GM23248 (cell line): ENCODE results near the gene ZNF519. TPM values are rescaled to one million over a fixed set of nuclear protein-coding genes. Genes with fewer than 3 reads are reported as not detected.
"Not testable (repeated sequence)": the region's sequence is repeated elsewhere in the genome, so short reads cannot be mapped to it uniquely, and the experiment has no call there.

Source experiments
- DNase-seq: peaks from one replicate; pipeline ENCODE4 v3.0.0-alpha.2; 2015
- H2AFZ ChIP-seq: fragments of 200-600 bp; sonication (generic); 2 replicates; pipeline ENCODE4 v1.6.1; 2016; ENCODE audit warnings: antibody characterized with exemption
- H3F3A ChIP-seq: fragments of 200-600 bp; sonication (generic); 2 replicates; pipeline ENCODE4 v1.6.1; 2016; ENCODE audit warnings: mild to moderate bottlenecking, antibody characterized with exemption, mixed run types; ENCODE audit not compliant: insufficient read depth
- H3K27ac ChIP-seq: fragments of 200-600 bp; sonication (generic); 2 replicates; pipeline ENCODE4 v1.5.1; 2016; ENCODE audit warnings: mild to moderate bottlenecking
- H3K27me3 ChIP-seq: fragments of 200-600 bp; sonication (generic); replicated peaks from 2 replicates; pipeline ENCODE4 v1.6.1; 2016; ENCODE audit warnings: mild to moderate bottlenecking; ENCODE audit not compliant: insufficient read depth
- H3K36me3 ChIP-seq: fragments of 200-600 bp; sonication (generic); 2 replicates; pipeline ENCODE4 v1.6.1; 2016; ENCODE audit warnings: low read depth, mild to moderate bottlenecking
- H3K4me1 ChIP-seq: fragments of 200-600 bp; sonication (generic); 2 replicates; pipeline ENCODE4 v1.6.1; 2016; ENCODE audit warnings: mild to moderate bottlenecking; ENCODE audit not compliant: insufficient read depth
- H3K4me2 ChIP-seq: fragments of 200-600 bp; sonication (generic); one replicate; pipeline ENCODE4 v1.6.1; 2016; ENCODE audit warnings: mild to moderate bottlenecking; ENCODE audit not compliant: unreplicated experiment
- H3K4me3 ChIP-seq: fragments of 200-600 bp; sonication (generic); 2 replicates; pipeline ENCODE4 v1.5.1; 2016; ENCODE audit warnings: mild to moderate bottlenecking
- H3K79me2 ChIP-seq: fragments of 200-600 bp; sonication (generic); 2 replicates; pipeline ENCODE4 v1.6.1; 2016; ENCODE audit warnings: mild to moderate bottlenecking; ENCODE audit not compliant: insufficient read depth
- H3K9ac ChIP-seq: fragments of 200-600 bp; sonication (generic); 2 replicates; pipeline ENCODE4 v1.6.1; 2016; ENCODE audit warnings: mild to moderate bottlenecking
- H3K9me2 ChIP-seq: fragments of 200-600 bp; sonication (generic); 2 replicates; pipeline ENCODE4 v1.6.1; 2016; ENCODE audit warnings: mixed run types, mild to moderate bottlenecking, moderate library complexity; ENCODE audit not compliant: insufficient read depth
- H3K9me3 ChIP-seq: fragments of 200-600 bp; sonication (generic); one replicate; pipeline ENCODE4 v1.6.1; 2017; ENCODE audit warnings: low read depth
- H4K20me1 ChIP-seq: fragments of 200-600 bp; sonication (generic); 2 replicates; pipeline ENCODE4 v1.6.0; 2016; ENCODE audit not compliant: insufficient read depth
- EZH2 ChIP-seq: fragments of 200-600 bp; sonication (generic); IDR thresholded peaks from 2 replicates; pipeline ENCODE4 v1.6.1; 2018; ENCODE audit warnings: antibody characterized with exemption, mild to moderate bottlenecking; ENCODE audit not compliant: insufficient read depth, poor library complexity, severe bottlenecking
- EZH2phosphoT487 ChIP-seq: fragments of 200-600 bp; sonication (generic); IDR thresholded peaks from 2 replicates; pipeline ENCODE4 v1.6.1; 2018; ENCODE audit warnings: antibody characterized with exemption, moderate library complexity, mild to moderate bottlenecking, low read depth; ENCODE audit not compliant: insufficient read depth
- WGBS, 2 experiments: methylation state at CpG; one replicate each; pipeline ENCODE4 v1.1.6; 2015 to 2017; ENCODE audit warnings: low lambda C conversion rate in 2 of 2, low coverage in 1 of 2; ENCODE audit errors: missing lambda C conversion rate in 2 of 2; 5-methylcytosine and 5-hydroxymethylcytosine counted together
- in situ Hi-C: fragments of 300-500 bp; cut with MboI; formaldehyde crosslinking; loops from 2 replicates; pipeline ENCODE4 v1.15.0; 2020
- polyA plus RNA-seq: library from polyadenylated mRNA; unstranded; fragments of >200 nt; fragmentation: Nextera tagmentation; extraction: Ambion mirVana; gene quantifications from 2 replicates; pipeline ENCODE4 v1.2.1, GENCODE V29; 2016
- total RNA-seq: library from RNA; depleted of rRNA; stranded (reverse); fragments of >200 nt; shearing (Covaris generic); gene quantifications from 2 replicates; pipeline ENCODE4 v1.2.3, GENCODE V29; 2014

ZNF519 gene
- total and polyA plus RNA-seq, 2 experiments from 2014 or later: 1.1 to 2.1 TPM

GRCh38 chr18:14174706-14175085 is 42.5 kb upstream of the ZNF519 start:
- Histone ChIP-seq H3K4me1 (no peaks in the 10 kb centered on the region), H4K20me1 (no peaks in the 10 kb centered on the region), H3K9me3 (no peaks in the 10 kb centered on the region), H3K4me2 (no peak overlapping the region), H3F3A (no peaks in the 10 kb centered on the region), H3K9ac (no peak overlapping the region), H2AFZ (no peak overlapping the region), H3K4me3 (no peak overlapping the region), H3K36me3 (no peaks in the 10 kb centered on the region), H3K27ac (no peak overlapping the region), H3K27me3 (no peaks in the 10 kb centered on the region), H3K9me2 (no peaks in the 10 kb centered on the region), H3K79me2 (no peaks in the 10 kb centered on the region)
- in situ Hi-C loops: no loop called here
- DNase-seq: no peak
- WGBS, 2 experiments: 59 to 69% methylated on average over 5 of the region's 5 CpGs
- TF ChIP-seq EZH2 (no peak), EZH2phosphoT487 (no peak)

- in situ Hi-C loops, H3K27ac ChIP-seq, H3K4me3 ChIP-seq, DNase-seq, H3K27me3 ChIP-seq, H3K79me2 ChIP-seq, H3K9ac ChIP-seq, H3K9me2 ChIP-seq, H3K36me3 ChIP-seq, H3F3A ChIP-seq, H2AFZ ChIP-seq, H4K20me1 ChIP-seq, H3K9me3 ChIP-seq, H3K4me2 ChIP-seq, H3K4me1 ChIP-seq: not testable (repeated sequence)
- 55 to 60% methylated on average over 4 to 5 of the region's 7 CpGs for WGBS, 2 experiments
Observed at GRCh38 chr18:14174002-14174705, 41.9 kb upstream of the ZNF519 start.

- 40 to 52% methylated on average over 9 to 10 of the region's 11 CpGs for WGBS, 2 experiments
- in situ Hi-C loops, H3K79me2 ChIP-seq, H3K4me1 ChIP-seq, H3K27ac ChIP-seq, DNase-seq, H3K27me3 ChIP-seq, H3K9ac ChIP-seq, H4K20me1 ChIP-seq, H3K9me2 ChIP-seq, H3F3A ChIP-seq, H3K4me2 ChIP-seq, H3K36me3 ChIP-seq, H3K9me3 ChIP-seq, H3K4me3 ChIP-seq, H2AFZ ChIP-seq: not testable (repeated sequence)
Observed at GRCh38 chr18:14173116-14173951, 41.1 kb upstream of the ZNF519 start.

DNA sequence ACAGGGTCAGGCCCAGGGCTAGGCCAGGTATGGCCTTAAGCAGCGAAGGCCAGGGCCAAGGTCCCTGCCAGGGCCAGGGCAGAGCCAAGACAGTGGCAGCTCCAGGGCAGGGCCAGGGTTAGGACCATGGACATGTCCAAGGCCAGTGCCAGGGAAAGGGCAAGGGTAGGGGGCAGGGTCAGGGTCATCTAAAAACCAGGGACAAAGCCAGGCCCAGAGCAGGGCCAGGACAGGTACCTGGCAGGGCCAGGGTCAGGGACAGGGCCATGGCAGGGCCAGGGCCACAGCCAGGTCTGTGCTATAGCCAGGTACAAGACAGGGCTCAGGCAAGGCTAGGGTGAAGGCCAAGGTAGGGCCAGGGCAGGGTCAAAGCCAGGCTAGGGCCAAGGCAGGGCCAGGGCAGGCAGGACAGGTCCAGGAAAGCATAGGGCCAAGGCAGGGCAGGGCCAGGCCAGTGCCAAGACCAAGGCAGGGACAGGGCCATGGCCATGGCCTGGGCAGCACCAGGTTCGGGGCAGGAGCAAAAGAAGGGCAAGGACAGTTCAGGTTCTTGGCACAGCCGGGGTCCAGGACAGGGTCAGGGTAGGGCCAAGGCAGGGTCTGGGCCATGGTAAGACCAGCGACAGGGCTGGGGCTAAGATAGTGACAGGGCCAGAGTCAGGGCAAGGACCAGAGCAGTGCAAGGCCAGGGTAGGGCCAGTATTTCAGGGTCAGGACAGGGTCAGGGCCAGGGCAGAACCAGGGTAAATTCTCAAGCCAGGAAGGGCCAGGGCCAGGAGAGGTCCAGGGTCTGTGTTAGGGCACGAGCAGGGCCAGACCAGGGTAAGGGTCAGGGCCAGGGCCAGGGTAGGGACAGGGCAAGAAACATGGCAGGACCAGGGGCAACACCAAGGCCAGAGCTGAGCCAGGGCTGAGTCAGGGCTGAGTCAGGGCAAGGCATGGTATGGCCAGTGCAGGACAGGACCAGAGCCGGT is 40.2 kb upstream of the ZNF519 start:
- 58 to 79% methylated on average over 4 to 6 of the region's 6 CpGs for WGBS, 2 experiments

DNA sequence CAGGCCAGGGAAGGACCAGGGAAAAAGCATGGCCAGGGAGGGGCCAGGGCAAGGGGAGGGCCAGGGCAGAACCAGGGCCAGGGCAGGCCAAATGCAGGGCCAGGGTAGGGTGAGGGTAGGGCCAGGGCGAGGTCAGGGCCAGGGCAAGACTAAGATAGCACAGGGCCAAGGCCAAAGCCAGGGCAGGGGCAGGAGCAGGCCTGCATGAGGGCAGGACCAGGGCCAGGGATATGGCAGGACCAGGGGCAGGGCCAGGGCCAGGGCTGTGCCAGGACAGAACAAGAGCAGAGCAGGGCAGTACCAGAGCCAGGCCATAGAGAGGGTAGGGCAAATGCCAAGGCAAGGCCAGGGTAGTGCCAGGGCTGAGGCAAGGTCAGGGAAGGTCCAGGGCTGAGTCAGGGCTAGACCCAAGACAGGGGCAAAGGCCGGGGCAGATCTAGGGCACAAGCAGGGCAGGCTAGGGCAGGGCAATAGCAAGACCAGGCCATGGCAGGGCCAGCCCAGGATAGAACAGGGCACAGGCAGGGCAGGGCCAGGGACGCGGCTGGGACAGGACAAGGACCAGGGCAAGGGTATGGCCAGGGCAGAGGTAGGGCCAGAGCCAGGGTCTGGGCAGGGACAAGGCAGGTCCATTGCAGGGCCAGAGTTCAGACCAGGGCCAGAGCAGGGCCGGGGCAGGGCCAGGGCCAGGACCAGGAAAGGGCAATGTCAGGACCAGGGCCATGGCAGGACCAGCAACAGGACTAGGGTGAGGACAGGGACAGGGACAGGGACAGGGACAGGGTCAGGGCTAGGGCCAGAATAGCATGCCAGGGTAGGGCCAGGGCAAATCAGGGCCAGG is 39.3 kb upstream of the ZNF519 start:
- WGBS, 2 experiments: 48 to 52% methylated on average over 5 of the region's 5 CpGs
- H3K36me3 ChIP-seq, H3K27me3 ChIP-seq, H2AFZ ChIP-seq, DNase-seq, H3K9ac ChIP-seq, H4K20me1 ChIP-seq, in situ Hi-C loops, H3K9me2 ChIP-seq, H3F3A ChIP-seq, H3K27ac ChIP-seq, H3K79me2 ChIP-seq, H3K9me3 ChIP-seq, H3K4me2 ChIP-seq, H3K4me1 ChIP-seq, H3K4me3 ChIP-seq: not testable (repeated sequence)

More for the DNA sequence above, 40.2 kb upstream of the ZNF519 start:
- H3K4me2 ChIP-seq, H3K27ac ChIP-seq, H3K4me3 ChIP-seq, H3K36me3 ChIP-seq, H3K27me3 ChIP-seq, H3K4me1 ChIP-seq, in situ Hi-C loops, DNase-seq, H4K20me1 ChIP-seq, H3K9me2 ChIP-seq, H3F3A ChIP-seq, H3K9me3 ChIP-seq, H3K79me2 ChIP-seq, H3K9ac ChIP-seq, H2AFZ ChIP-seq: not testable (repeated sequence)

GRCh38 chr18:14170367-14171036 is 38.3 kb upstream of the ZNF519 start:
- H3K9me3 ChIP-seq, H4K20me1 ChIP-seq, H3K79me2 ChIP-seq, H3K4me1 ChIP-seq, H3K27me3 ChIP-seq, H3K9me2 ChIP-seq, H3K36me3 ChIP-seq, H3K9ac ChIP-seq, H3K4me2 ChIP-seq, H3K27ac ChIP-seq, DNase-seq, H3K4me3 ChIP-seq, in situ Hi-C loops, H3F3A ChIP-seq, H2AFZ ChIP-seq: not testable (repeated sequence)
- WGBS, 2 experiments: 56 to 81% methylated on average over 4 to 6 of the region's 6 CpGs
